Fibroblast of skin of left biceps (primary cell): ENCODE measurements around the gene GH1.

Experiments used
- DNase-seq, 2 experiments: peaks; one replicate each; pipeline ENCODE4 v3.0.0-alpha.2; 2013; ENCODE audit warnings: low read depth in 2 of 2

Gene GH1

DNA sequence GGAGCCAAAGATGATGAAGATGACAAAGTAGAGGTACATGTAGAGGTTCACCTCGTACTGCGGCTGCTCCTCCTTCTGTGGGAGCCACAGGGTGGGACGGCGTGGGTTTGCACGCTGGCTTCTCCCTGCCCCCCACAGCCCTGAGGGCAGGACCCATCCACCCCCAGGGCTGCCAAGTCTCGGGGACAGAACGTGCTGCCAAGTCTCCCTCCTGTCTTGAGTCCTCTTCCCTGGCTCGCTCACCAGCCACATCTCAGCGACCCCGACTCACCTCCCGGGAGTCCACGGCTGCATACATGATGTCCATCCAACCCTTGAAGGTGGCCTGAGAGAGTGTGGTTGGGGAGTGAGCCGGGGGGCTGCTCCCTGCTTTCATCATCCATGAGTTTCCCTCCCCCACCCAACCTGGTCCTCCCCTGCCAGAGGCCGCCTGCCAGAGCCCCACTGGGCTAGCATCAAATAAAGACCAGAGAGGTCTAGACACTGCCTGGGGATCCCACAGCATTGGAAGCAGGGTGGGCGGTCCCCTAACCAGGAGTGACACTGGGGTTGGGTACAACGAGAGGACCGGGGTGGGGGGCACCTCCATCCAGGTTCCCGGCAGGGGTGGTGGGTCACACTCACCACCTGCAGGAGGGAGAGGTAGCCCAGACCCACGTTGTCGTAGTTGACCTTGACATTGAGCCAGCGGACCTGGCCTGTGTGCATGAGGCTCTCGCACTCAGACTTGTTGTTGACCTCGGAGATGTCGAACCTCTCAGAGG, 26.3 kb upstream of the GH1 start:
- no peak for DNase-seq

GRCh38 chr17:63943745-63944144, 25.1 kb upstream of the GH1 start:
- DNase-seq, result no peak

- DNase-seq, result no peak
These were observed 23.8 kb upstream of the GH1 start for GRCh38 chr17:63942309-63942985.

DNA sequence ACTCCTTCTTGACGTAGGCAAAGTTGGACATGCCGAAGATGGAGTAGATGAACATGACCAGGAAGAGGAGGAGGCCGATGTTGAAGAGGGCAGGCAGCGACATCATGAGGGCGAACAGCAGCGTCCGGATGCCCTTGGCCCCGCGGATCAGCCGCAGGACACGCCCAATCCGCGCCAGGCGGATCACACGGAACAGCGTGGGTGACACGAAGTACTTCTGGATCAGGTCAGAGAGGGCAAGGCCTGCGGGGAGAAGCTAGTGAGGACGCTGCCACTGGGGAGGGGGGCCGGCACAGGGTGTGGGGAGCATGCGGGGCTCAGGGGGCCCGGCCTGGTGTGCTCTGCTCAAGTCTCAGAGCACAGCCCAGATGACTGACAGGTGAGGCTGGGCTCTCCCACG, 23.1 kb upstream of the GH1 start:
- DNase-seq, result no peak

DNA sequence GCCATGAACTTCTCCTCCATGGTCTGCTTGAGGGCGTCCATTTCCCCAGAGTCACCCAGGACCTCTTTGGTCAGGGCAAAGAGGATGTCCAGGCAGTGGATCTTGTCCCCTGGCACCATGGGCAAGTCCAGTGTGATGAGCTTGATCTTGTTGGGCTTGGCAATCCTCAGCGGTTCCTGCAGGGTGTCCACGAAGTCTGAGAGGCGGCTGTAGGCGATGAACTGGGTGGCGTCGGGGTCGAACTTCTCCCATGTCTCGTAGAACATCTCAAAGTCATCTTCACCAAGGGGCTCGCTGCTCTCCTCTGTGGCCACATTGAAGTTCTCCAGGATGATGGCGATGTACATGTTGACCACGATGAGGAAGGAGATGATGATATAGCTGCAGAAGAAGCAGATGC, 22.5 kb upstream of the GH1 start:
- no peak for DNase-seq

GRCh38 chr17:63940584-63940983, 21.9 kb upstream of the GH1 start:
- no peak for DNase-seq

DNA sequence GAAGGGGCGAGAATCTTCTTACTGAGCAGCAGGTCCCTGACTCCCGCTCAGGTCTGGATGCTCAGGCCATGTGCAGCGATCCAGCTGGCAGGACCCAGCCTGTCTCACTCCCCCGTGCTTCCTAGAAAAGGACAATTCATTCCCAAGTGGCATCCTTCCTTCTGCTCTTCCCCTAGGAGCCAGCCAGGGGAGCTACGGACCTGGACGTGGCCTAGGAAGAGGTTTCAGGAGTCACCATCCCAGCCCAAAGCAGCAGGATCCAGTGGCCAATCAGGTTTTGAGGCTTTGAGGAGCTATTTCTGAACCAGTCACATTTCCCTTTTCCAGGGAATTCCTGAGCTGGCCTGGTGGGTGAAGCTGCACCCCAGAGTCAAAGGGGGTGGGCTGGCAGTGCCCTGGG, 21.2 kb upstream of the GH1 start:
- DNase-seq, result no peak

DNA sequence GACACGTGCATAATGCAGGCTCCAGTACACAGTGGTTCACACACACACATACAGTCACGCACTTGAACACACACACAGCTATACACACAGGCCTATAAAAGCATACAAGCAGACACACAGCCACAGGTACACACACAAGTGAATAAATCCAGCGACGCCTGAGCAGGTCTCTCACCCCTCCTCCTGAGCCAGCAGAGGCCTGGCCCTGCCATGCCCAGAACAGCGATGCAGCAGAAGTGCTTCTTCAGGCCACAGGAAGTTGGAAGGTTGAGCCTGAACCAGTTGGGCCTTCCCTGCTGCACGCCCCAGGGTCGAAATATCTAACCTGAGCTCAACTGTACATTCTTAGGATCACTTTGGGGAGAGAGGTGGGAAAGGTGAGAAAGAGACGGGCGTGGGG, 20.8 kb upstream of the GH1 start:
- DNase-seq, result no peak

- DNase-seq, result no peak
These were observed 19.3 kb upstream of the GH1 start for GRCh38 chr17:63937920-63938319.

DNA sequence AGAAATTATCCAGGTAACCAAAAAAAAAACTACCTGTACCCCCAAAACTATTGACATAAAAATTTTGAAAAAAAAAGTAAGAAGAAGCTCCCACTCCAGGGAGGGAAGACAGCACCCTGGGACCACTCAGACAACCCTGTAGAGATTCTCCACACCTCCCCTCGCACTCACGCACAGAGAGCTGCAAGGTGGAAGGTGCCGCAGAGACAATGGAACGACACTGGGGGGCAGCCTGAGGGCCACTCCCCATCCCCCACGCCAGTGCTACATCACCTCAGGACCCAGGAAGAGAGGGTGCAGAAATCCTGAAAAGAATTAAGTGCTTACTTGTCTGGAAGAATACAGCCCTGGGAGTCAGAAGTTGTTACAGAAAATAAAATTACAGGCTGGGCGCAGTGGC, 18.7 kb upstream of the GH1 start:
- no peak for DNase-seq

DNA sequence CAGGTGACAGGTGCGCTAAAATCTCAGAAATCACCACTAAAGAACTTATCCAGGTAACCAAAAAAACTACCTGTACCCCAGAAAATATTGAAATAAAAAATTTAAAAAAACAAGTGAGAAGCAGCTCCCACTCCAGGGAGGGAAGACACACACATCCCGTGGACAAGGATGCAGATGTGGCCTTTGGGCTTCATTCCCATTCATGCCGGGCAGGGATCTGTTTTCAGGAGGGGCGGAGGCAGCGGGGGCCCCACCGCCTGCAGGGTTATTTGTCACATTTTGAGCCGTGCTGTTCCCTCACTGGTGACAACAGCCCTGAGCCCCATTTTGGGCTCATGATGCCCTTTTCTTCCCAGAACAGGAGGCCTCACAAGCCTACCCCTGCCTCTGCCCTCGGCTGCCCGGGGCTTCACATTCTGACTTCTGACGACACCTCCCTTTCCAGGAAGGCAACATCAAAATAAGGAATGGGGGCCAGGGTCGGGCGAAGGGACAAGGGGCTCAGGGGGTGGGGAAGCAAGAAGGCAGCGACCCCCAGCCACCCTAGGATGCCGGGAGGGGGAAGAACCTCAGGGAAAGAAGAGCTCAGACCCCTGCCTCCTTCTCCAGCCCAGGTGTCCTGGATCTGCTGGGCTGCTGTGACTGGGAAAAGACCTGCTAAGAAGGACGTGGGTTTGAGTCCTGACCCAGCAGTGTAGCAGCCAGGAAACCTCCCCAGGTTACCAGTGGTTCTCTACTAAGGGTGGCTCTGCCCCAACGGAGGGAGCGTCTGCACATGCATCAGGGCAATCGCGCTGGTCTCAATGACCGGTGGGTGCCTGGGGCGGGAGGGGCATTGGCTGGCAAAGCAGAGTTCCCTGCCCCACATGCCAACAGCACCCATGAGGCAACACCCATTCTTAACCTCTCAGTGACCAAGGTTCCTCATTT, 15.8 kb upstream of the GH1 start:
- DNase-seq, result no peak

DNA sequence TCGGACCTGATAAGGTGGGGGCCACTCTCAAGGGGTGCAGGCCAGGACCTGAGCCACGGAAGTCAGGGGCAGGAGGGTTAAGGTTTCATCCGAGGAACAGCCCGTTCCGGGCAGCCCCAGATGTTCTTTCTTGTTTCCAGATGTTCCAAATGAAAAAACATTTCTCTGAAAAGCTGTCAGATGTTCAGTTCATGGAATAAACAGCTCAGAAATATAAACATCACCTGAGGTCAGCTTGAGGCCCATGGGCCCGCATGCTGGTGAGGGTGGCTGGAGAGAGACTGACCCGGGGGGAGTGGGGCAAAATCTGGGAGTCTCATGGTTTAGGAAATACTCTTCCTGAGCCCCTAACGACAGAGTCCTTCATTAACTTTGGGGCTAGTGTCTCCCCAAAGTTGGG, 15.0 kb upstream of the GH1 start:
- no peak for DNase-seq

GRCh38 chr17:63932721-63933120, 14.1 kb upstream of the GH1 start:
- DNase-seq, result no peak

GRCh38 chr17:63931981-63932561, 13.4 kb upstream of the GH1 start, which contains the start of gene CD79B:
Gene CD79B, minus strand, starts transcription at chr17:63932331. Its CDS starts 70 bp downstream, at chr17:63932261.
- DNase-seq, result no peak

DNA sequence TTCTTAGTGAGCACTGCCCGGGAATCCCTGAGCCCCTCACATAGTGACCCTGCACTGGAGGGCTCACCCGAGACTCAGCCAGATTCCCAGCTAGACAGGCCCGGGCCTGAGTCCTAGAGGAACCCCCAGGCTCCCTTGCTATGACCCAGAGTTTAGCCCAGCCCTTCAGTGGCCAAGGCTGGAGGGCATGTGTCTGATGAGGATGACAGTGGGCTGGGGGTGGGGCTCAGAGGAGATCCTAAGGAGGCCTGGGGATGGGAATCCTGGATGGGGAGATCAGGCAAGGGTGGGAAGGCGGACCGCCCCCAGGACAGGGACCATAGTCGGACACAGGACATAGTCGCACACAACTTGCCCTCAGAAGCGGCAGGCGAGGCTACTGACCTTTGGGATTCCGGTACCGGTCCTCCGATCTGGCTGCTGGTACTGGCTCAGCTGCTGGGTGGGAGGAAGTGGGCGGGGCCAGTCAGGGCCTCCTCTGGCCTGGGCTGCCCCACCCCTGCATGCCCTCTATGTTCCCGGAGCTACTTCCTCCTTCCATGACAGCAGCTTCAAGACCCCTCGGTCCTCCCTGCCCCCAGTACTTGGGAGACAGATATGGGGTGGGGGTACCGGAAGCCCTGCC, 12.4 kb upstream of the GH1 start:
- no peak for DNase-seq

- DNase-seq, result no peak
These were observed 11.5 kb upstream of the GH1 start for GRCh38 chr17:63929860-63930766.

- no peak for DNase-seq
These were observed 10.5 kb upstream of the GH1 start for GRCh38 chr17:63928966-63929695.

DNA sequence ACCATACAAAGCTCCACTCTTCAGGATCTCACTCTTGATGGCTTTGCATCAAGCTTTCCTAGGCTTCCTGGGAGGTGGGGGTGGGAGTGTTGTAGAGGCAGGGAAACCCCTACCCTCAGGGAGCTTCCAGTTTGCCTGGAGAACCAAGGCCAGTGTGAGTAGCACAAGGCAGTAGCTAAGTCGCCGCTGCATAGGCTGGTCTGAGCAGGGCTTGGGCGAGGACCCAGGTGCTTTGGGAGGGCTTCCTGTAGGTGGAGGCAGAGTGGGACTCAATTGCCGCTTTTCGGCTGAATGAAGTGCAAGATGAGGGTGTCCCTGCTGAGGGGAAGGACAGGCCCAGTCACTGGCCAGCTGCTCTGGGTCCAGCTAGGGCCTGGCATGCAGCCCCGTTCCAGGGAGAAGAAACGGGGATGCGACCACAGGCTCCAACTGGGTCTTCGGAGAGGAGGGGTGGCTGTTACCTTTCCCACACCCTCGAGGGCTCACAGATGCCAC, 9.6 kb upstream of the GH1 start:
- no peak for DNase-seq

DNA sequence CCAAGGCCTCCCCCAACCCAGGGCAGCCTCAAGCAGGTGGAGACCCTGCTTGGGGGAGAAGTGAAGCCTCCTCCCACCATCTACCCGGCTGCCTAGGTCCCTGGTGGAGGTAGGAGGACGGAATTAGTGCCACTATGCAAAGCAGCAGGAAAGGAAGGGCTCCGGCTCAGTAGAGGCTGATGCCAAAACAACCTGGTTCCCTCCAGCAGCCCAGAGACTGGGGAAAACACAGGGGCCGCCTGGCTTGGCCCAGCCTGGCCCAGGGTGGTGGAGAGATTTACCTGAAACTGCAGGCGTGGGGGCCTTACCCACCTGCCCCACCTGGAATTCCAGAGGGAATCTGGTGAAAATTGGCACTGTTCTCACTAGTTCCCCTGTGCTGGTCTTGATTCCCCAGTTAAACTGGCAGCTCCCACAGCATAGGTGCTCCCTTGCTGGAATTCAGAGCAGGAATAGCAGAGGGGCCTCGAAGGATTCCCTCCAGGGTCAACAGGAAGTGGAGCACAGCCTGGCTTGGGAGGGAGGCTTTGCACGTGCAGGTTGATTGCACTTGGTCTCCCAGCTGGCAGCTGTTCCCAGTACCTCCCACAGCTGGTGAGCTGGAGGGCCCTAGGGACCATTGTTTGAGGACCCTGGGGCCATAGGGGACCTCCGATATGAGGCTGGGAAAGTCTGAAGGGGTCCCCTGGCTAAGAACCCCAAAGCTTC, 9.0 kb upstream of the GH1 start:
- DNase-seq, result no peak
